ENCODE measurements around the gene ETV2.
"Not testable (repeated sequence)": the region's sequence is repeated elsewhere in the genome, so short reads cannot be mapped to it uniquely, and the experiment has no call there.

ETV2 gene

GRCh38 chr19:35641515-35642151 lies at the start of gene ETV2:
ETV2 (plus strand) TSS chr19:35641745; CDS start chr19:35642461, 716 bp downstream.
- DNase-seq (ENCODE audit: low read depth), result peak; percentile 38

- no peak for DNase-seq (ENCODE audit: low read depth)
Measured at GRCh38 chr19:35592226-35592625, 49.3 kb upstream of the ETV2 start.

GRCh38 chr19:35595026-35595425 lies 46.5 kb upstream of the ETV2 start:
- DNase-seq (ENCODE audit: low read depth), result not testable (repeated sequence)

- DNase-seq (ENCODE audit: low read depth), result no peak
Measured at GRCh38 chr19:35595928-35596327, 45.6 kb upstream of the ETV2 start.

- no peak for DNase-seq (ENCODE audit: low read depth)
Measured at GRCh38 chr19:35596366-35596999, 45.1 kb upstream of the ETV2 start.

- no peak for DNase-seq (ENCODE audit: low read depth)
Measured at GRCh38 chr19:35601971-35602370, 39.6 kb upstream of the ETV2 start.

- DNase-seq (ENCODE audit: low read depth), result not testable (repeated sequence)
Measured at GRCh38 chr19:35604436-35604835, 37.1 kb upstream of the ETV2 start.

- DNase-seq (ENCODE audit: low read depth), result not testable (repeated sequence)
Measured at GRCh38 chr19:35607170-35607569, 34.4 kb upstream of the ETV2 start.

- no peak for DNase-seq (ENCODE audit: low read depth)
Measured at GRCh38 chr19:35607661-35608060, 33.9 kb upstream of the ETV2 start.

- no peak for DNase-seq (ENCODE audit: low read depth)
Measured at GRCh38 chr19:35608251-35608650, 33.3 kb upstream of the ETV2 start.

- DNase-seq (ENCODE audit: low read depth), result no peak
Measured at GRCh38 chr19:35609851-35610353, 31.6 kb upstream of the ETV2 start.

GRCh38 chr19:35612224-35612558 lies 29.4 kb upstream of the ETV2 start:
- DNase-seq (ENCODE audit: low read depth), result no peak

GRCh38 chr19:35612559-35613321 lies 28.8 kb upstream of the ETV2 start, which contains the start of gene HAUS5:
HAUS5 (plus strand) TSS chr19:35612735; CDS start chr19:35612795, 60 bp downstream.
- DNase-seq (ENCODE audit: low read depth), result peak; percentile 89

GRCh38 chr19:35613574-35613973 lies 28.0 kb upstream of the ETV2 start:
- no peak for DNase-seq (ENCODE audit: low read depth)

- DNase-seq (ENCODE audit: low read depth), result no peak
Measured at GRCh38 chr19:35615036-35615435, 26.5 kb upstream of the ETV2 start.

GRCh38 chr19:35618857-35619256 lies 22.7 kb upstream of the ETV2 start:
- no peak for DNase-seq (ENCODE audit: low read depth)

GRCh38 chr19:35619290-35619923 lies 22.1 kb upstream of the ETV2 start:
- DNase-seq (ENCODE audit: low read depth), result no peak

GRCh38 chr19:35620001-35620400 lies 21.5 kb upstream of the ETV2 start:
- no peak for DNase-seq (ENCODE audit: low read depth)

GRCh38 chr19:35621708-35622107 lies 19.8 kb upstream of the ETV2 start:
- DNase-seq (ENCODE audit: low read depth), result no peak

- no peak for DNase-seq (ENCODE audit: low read depth)
Measured at GRCh38 chr19:35622750-35623149, 18.8 kb upstream of the ETV2 start.

- DNase-seq (ENCODE audit: low read depth), result no peak
Measured at GRCh38 chr19:35623327-35624010, 18.1 kb upstream of the ETV2 start.

- no peak for DNase-seq (ENCODE audit: low read depth)
Measured at GRCh38 chr19:35628264-35628564, 13.3 kb upstream of the ETV2 start.

Data from stimulated activated CD8-positive, alpha-beta memory T cell treated with anti-CD3 and anti-CD28 coated beads, Interleukin-15, amount 100 ng/mL, for 1 hour (primary cell).